Right forelimb (tissue), 1 donor: Measurements from ENCODE around the gene CNDP2.

Source experiments
- DNase-seq: peaks from one replicate; pipeline ENCODE4 v3.0.0-alpha.2; 2018

CNDP2 gene

DNA sequence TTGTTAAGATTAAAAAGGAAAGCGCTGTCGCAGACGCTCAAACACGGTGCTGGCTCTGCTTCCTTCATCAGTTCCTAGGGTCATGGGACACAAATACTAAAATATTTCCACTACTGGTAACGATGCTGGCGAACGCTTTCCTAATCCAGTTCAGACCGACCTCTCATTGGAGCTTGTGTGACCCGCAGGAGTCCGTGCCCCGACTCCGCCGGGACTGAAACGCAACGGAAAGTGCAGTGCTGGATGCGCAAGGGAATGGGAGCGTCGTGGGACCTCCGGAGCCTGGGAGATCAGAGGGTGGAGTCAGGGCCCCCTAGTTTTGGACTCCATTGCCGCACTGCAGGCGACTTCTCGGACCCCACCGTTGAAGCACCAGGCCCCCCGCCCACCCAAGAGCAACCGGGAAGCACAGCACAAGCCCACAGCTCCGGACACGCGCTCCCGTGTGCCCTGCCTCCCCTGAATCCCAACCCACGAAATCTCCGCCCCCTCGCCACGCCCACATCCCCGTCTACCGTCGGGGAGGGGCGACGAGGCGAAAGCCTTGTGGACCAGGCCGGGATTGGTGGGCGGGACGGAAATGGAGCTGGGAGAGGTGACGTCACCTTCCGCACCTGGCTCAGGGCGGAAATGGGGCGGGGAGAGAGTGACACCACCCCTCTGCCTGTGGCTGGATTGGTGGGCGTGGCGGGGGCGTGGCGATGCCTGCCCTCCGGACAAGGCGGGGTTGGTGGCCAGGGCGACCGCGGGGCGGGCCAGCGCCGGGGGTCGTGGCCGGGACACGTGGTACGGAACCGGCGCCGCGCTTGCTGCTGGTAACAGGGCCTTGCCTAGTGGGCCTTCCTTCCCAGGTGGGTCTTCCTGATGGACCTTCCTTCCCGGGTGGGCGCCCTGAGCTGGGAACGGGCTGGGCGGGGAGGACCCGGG lies at the start of gene CNDP2:
TSS of gene CNDP2 (plus strand) at position 783 of the 927 bp plus-strand sequence. CDS start 3,611 bp downstream, outside the sequence.
- DNase-seq = peak; percentile 100

DNA sequence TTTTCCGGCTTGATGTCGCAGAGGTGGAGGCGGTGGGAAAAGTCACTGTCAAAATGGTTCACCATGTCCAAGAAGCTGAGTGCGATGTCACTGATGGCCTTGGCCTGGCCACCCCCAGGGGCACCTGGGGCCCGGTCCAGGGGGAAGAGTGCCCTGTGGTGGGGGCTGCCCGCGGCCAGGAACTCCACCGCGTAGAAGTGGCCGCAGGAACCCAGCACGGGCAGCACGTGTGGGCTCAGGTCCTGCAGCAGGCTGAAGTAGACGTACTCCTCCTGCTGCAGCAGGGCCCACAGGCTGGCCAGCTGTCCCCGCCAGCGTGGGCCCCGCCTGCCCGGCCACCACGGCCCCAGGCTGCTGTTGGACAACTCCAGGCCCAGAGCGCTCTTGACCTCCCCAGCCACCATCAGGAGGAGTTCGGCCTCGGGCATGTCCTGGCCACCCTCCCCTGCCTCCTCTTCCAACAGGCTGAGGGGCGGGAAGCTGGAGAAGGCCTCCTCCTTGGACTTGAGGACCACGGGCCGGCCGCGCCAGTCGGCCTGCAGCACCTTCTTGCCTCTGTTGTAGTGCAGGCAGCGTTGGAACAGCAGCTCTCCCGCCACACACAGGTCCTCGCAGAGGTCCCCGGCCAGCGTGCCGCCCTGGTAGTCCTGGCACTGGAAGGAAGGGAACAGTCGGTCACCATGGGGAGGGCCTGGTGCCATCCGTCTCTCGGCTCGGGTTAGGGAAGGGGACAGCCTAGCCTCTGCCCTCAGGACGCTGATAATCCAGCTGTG lies 49.3 kb upstream of the CNDP2 start:
- no peak for DNase-seq

DNA sequence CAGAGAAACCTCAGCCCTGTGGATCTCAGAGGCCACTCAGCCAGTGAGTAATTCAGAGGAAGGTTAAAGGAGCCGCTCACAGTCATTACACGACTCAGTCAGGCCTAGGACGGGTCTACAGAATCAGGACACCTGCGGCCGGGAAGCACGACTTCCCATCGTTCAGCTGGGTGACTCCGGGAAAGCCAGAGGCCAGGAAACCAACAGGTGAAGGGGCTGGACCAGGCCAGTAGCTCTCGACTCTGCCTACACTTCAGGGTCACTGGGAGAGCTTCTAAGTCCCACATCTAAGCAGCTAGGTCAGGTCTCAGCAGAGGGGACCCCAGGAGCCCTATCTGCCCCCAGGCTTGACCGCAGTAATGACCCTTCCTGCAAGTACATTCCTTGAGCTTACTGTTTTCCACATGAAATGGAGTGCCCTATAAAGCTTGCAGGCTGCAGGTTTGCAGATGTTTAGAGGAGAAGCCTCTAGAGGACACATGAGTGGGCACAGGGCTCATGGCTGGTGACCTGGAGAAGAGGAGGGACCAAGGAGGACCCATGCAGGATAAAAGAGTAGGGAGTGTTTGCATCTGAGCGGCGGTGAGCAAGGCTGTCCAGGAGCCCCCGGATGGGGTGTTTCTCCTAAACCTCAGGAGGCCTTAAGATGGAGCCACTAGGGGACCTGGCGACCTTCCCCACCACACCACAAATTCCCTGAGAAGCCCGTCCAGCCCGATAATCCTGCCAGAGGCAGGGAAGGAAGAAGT lies 48.6 kb upstream of the CNDP2 start:
- DNase-seq = no peak

DNA sequence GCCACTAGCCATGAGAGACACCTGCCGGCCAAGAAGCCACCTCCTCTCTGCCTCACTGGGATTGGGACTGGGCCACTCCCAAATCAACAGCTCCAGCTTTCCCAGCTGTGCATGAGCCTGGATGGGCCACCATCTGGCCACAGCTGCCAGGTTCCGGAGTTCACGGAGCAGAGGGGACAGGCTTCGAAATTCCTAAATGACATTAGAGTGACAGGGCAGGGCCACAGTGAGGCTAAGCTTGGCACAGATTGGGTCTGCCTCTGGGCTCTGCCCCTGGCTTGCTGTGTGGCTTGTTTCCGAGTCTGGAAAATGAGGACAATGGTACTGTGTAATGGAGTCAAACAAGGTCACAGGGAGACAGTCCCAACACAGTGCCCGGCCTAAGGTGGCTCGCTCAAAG lies 45.5 kb upstream of the CNDP2 start:
- DNase-seq = no peak

DNA sequence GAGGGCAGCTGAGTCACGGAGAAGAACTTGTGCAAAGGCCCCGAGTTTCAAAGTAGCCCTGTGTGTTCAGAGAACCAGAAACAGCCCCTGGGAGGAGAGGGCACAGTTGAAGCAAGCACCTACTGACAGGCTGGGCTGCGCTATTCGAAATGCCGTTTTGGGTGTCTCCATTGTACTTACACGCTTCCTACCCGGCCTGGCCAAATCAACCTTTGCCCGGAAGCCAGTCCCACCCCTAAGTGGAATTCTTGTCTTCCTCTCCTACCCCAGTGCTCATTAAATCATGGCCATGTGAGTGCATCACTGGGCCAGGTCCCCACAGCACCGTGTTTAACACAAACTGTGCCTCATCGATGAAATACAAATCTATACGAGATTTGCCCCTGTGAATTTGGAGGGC lies 45.0 kb upstream of the CNDP2 start:
- no peak for DNase-seq

DNA sequence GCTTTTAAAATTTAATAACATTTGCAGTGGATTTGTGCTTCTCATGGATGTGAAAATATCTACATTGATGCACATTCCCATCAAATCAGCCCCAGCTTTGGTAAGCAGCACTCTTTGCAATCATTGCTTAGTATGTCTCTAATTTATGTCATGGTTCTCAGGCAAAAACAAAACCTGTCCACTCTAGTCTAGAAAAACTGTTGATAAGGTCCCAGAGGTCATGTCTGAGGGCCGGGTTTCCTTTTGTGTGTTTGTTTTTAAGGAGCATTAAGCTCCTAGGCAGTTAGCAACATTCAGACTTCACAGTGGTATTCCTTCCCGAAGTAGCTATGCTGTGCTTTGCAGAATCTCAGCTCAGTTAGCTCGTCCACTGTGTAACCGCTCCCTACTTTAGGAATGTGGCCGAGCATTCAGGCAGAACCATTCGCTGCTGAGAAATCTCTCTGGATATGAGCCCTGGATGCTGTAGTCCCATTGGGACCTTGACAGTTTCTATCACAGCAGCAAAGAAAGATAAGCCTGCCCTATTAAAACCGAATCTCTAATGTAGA lies 43.1 kb upstream of the CNDP2 start:
- DNase-seq = no peak

DNA sequence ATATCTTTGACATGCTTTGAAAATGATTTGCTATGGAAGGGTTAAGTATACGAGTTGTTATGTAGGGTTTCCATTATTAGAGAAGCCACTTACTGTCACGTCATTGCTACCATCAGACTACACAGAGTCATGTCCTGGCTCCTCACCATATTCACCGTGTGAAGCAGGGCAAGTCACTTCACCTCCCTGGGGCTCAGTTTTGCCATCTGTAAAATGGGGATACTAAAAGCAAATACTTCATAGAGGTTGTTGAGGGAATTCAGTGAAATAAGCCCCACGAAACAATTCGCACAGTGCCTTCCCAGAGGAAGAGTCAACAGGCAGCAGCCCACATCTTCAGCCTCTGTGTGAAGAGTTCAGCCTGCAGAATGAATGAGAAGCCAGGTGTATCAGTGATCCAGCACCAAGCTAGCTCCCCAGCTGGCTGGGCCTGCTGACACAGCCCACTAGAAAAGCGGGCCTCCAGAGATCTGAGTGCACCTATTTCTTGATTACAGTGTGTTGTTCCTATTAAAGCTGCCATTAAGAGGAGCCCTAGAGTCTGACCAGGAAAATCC lies 42.4 kb upstream of the CNDP2 start:
- no peak for DNase-seq

DNA sequence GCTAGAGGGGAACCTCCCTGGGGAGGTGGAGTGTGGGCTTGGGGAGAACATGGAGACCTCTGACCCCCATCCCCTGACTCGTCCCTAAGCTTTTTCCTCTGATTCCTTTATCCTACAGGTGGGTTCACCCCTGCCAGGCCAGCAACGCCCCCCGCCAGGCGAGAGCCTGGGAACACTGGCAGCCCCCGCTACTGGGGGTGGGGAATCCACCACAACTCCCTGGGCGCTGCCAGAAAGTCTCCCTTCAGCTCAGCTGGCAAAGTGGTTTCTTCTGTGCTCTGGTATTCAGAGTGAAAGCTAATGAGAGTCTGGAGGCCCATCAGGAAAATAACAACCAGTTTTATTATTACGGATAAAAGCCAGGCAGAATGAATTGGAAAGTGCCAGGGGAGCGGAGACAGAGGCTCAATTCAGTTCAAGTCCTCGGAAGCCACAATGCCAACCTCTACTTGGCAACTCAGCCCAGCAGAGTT lies 41.8 kb upstream of the CNDP2 start:
- DNase-seq = no peak

DNA sequence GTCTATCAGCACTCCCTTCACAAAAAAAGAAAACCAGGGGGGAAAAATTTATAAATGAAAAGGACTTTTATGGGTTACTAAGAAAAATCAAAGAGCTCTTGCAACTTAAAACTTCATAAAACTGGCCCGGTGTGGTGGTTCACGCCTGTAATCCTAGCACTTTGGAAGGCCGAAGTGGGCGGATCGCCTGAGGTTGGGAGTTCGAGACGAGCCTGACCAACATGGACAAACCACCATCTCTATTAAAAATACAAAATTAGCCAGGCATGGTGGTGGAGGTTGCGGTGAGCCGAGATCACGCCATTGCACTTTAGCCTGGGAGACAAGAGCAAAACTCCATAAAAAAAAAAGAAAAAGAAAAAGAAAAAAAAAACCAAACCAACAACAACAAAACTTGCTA lies 40.8 kb upstream of the CNDP2 start:
- no peak for DNase-seq

DNA sequence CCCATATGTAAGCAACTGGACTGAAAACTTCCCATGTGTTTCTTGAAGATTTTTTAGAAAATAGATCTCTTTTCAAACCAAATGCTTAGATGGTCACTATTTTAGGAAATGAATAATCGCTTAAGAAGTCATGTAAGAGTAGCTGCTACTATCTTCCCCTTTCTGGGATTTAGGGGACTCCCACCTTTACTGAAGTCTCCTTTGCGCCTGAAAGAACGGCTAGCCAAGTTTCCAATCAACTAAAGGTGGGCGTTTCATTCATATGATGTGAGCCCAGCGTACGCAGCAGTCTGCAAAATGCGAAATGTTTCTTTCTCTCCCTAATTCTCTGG lies 40.2 kb upstream of the CNDP2 start:
- no peak for DNase-seq

DNA sequence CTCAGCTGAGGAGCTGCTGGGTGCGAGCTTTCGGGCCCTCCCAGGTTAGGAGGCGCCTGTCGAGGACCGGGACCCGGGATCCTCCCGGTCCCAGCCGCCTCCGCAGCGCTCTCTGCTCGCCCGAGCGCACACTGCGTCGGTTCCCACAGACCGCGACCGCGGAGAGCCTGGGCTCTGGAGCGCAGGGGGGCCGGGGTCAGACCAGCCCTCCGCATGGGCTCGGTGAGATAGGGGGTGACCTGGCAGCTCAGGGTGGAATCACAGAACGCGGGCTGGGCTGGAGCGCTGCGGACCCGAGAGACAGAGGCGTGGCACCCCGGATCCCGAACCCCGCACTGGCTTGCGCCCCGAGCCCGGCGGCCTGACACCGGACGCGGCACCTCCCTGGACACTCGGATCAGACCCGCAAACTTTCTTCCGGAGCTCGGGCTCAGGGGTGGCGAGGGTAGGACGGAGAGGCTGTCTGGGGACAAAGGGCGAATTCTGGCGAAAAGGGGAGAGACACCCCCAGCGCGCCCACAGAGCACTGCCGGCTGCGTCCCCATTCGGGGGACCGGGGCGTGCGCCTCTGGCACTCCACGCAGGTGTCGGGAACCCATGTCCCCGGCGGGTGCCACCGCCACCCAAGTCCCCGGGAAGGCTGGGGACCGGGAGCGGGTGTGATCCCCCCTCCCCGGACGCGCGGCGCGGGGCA lies 39.7 kb upstream of the CNDP2 start:
- DNase-seq = no peak

DNA sequence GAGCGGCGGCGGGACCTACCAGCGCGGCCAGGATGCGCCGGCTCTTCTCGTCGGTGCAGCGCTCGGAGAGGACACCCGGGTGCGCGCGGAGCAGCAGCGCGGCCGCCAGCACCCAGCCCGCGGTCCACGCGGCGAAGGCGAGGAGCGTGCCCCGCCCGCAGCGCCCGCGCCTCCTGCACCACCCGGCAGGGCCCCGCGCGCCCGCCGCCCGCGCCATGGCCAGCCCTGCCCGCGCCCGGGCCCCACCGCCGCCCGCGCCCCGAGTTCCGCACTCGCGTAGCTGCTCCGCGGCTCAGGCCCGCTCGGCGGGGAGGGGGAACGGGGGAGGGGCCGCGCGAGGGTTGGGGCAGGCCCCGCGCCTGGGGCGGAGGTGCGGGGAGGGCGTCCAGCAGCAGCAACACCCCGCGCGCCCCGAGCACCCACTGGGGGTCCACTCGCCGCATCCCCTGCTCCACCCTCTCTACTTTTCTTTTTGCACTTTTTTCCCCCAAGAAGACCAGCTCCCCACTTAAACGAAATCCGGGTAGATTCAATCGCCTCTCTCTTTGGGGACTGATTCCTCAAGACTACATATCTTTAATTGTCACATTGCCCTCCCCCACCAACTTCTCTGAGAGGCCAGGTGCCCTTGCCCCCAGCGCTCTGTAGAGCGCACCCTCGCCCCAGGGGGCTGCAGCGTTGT lies 39.0 kb upstream of the CNDP2 start, which contains the start of gene DIPK1C:
TSS of gene DIPK1C (minus strand) at position 266 of the 682 bp plus-strand sequence. CDS start at position 217, 49 bp downstream.
- no peak for DNase-seq

DNA sequence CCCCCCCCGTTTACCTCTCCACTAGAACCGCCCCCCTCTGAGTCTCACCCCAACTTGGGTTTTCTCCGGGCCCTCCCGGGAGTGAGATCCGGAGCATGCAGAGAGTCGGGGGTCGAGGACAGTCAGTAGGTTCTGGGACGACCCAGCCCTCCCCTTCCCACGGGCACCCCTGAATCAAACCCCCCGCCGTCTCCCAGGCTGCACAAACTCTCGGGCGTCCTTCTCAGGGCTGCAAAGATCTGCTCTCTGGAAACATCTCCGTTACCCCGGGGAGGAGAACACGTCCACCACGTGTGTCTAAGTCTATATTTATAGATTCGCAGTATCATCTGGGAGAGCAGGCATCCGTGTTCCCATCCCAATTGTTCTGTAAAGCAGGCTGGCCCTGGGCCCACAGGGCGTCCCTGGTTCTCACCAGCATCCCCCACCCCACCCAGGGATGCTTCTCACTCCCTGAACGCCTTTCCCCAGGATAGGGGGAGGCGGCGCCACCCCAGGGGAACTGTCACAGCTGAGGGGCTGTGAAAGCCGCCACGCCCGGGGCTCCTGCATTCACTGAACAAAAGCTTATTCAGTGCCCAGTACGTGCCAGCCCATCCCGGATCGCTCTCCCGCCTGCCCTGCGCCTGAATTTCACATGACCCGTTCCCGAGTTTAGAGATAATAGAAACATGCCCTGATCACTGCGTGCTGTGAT lies 38.3 kb upstream of the CNDP2 start:
- no peak for DNase-seq

DNA sequence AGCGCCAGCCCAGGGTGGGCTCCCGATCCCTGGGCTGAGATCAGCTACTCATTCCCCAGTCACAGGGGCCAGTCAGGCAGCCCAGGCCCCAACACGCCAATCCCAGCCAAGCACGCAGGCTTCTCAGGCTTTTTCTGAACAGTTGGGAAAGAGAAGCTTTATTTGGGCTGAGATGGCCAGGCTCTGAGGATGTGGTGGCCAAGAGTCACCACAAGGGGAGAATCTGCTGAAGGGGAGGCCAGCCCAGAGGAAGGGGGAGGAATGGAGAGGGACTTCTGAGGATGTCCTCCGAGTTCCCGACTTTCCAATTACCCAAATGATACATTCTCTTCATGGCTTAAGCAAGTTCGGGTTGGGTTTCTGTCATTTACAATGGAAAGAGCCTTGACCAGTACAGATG lies 36.3 kb upstream of the CNDP2 start:
- no peak for DNase-seq

DNA sequence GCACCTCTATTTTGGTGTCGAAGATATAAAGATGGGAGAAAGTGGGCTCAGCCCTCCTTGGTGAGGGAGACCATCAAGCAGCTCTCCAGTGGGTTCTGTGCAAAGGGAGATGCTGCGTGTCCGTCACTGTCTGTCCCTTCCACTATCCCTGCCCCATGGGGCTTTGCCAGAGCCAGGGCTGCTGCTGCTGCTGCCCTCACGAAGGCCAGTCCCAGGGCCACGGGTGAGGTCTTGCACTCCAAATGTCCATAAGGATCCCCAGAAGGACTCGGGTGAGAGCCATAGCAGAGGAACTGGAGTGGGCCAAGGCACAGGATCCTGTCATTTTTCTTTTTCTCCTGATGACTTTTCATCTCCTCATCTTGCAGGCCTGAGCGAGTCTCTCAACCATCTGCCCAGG lies 35.3 kb upstream of the CNDP2 start:
- DNase-seq = no peak

DNA sequence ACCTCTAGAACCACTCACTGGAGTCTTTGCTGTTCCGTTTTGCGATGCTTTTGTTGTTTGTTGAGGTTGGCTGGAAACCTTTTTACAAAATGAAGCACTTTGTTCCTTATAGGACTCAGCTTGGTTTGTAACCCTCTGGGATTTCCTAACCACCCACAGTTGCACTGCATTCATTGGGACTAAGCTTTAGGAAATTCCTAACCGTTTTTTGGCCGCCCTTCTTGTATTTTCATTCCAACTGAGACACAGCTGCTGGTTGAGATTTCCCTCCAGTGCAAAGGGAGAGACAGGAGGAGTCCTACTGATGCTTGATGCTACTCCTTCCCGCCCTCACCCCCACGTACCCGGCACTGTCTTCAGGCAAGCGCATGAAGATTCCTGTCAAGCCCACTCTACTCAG lies 32.9 kb upstream of the CNDP2 start:
- no peak for DNase-seq

DNA sequence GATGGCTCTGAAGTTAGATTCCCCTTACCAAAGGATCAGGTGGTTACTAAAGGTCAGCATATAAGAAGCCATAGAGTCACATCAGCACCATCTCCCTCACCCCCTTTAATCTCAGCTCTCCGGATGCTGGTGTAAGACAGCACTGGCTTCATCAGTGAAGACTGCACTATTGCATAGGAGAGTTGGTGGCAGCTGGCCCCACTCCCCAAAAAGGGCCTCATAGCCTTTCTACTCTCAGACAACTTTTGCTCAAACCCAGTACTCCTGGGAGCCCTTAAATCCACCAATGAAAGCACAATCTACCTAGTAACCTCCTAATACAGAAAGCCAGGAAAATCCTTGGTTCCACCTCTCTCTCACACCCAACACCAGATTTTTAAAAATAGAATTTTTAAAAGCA lies 32.2 kb upstream of the CNDP2 start:
- no peak for DNase-seq

DNA sequence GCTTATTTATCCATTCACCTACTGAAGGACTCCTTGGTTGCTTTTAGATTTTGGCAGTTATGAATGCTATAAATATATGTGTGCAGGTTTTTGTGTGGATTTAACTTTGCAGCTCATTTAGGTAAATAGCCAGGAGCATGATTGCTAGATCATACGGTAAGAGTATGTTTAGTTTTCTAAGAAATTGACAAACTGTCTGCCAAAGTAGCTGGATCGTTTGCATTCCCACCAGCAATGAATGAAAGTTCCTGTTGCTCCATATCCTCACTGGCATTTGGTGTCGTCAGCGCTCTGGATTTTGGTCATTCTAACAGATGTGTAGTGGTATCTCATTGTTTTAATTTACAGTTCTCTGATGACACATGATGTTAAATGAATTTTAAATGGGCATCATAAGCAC lies 30.4 kb upstream of the CNDP2 start:
- DNase-seq = no peak

DNA sequence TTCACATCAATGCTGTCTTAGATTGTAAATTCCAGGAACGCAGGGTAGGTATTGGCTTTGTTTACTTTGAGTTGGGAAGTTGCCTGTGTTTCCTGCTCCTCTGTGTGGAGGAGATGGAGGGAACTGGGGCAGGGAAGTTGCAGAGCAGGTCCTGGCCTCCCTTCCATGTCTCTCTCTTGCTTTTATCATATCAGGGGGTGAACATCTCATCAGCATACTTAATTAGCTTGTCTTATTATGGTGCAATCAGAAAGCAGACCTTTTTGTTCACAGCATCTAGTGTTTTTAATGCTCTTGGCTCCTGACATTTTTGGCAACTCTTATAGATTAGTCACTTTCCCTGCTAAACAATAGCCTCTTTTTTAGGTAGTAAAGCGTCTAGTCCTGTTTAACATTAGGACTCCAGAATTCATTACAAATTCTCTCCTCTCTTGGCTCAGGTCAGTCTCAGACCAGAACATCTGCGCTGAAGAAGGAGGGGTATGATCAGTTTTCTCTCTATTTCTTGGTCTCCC lies 27.6 kb upstream of the CNDP2 start:
- no peak for DNase-seq

DNA sequence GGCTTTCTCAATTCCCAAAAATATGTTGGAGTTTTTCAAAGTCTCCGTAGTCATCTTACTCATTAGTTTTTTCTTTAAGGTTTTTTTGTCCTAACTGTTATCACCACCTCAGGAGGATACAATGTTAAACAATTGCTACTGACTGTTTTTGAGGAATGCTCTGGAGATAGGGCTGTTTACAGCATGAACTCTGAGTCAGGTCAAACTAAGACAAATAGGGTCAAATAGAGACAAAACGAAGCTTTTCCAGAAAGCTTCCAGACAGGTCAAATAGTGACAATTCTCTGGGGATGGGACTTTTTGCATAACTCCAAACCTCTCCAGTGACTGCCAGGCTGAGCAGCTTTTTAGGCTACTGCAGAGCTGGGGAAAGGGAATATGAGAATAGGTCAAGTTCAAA lies 23.9 kb upstream of the CNDP2 start:
- DNase-seq = no peak
